Activated T-cell treated with anti-CD3 and anti-CD28 coated beads, Interleukin-2, amount 50 U/mL, for 72 hours (primary cell): ENCODE data around the gene PNMA6A. TPM values are rescaled to one million over a fixed set of nuclear protein-coding genes. Genes with fewer than 3 reads are reported as not detected.
"Not testable (repeated sequence)": the region's sequence is repeated elsewhere in the genome, so short reads cannot be mapped to it uniquely, and the experiment has no call there.

ENCODE experiments used
- ATAC-seq, 2 donors: fragments of 150-1000 bp; cut with Tn5 transposase; replicated peaks in 1 of 2; 2 replicates each; pipeline ENCODE4 v1.10.0; 2021; ENCODE audit warnings: moderate library complexity in 2 of 2, mild to moderate bottlenecking in 1 of 2
- DNase-seq, 2 donors: peaks; one replicate each; pipeline ENCODE4 v3.0.0; 2021 to 2022; ENCODE audit warnings: mixed read lengths in 1 of 2
- H3K27ac Mint-ChIP-seq: one replicate; pipeline ENCODE4 v1.8.0; 2022; ENCODE audit warnings: mild to moderate bottlenecking, moderate library complexity, mixed read lengths
- H3K27me3 Mint-ChIP-seq: one replicate; pipeline ENCODE4 v1.8.0; 2022; ENCODE audit warnings: low read depth, mixed read lengths
- H3K36me3 Mint-ChIP-seq, 2 donors: one replicate each; pipeline ENCODE4 v1.8.0; 2022; ENCODE audit warnings: mixed read lengths in 2 of 2, mild to moderate bottlenecking in 1 of 2; ENCODE audit not compliant: insufficient read depth in 2 of 2
- H3K4me1 Mint-ChIP-seq: one replicate; pipeline ENCODE4 v1.8.0; 2022; ENCODE audit warnings: low read depth, mixed read lengths
- H3K4me3 Mint-ChIP-seq, 2 donors: one replicate each; pipeline ENCODE4 v1.8.0; 2022; ENCODE audit warnings: mild to moderate bottlenecking in 2 of 2, mixed read lengths in 2 of 2, moderate library complexity in 2 of 2
- H3K9me3 Mint-ChIP-seq, 2 donors: one replicate each; pipeline ENCODE4 v1.8.0; 2022; ENCODE audit warnings: mixed read lengths in 2 of 2
- total RNA-seq, 2 donors: library from RNA; stranded (reverse); gene quantifications; one replicate each; pipeline ENCODE4 v1.2.3, GENCODE V29; 2022

Gene PNMA6A
- total RNA-seq: under 1 TPM; 0.49 to 0.60 TPM

- not testable (repeated sequence) for H3K4me1 Mint-ChIP-seq, H3K4me3 Mint-ChIP-seq, H3K36me3 Mint-ChIP-seq, H3K27ac Mint-ChIP-seq, H3K9me3 Mint-ChIP-seq, DNase-seq, H3K27me3 Mint-ChIP-seq
- ATAC-seq: peak; percentile 81 to 88
These were observed at the start of gene PNMA6A for GRCh38 chrX:153071909-153072583. TSS of gene PNMA6A (plus strand) at chrX:153072454. CDS start at chrX:153073063, 609 bp downstream.

GRCh38 chrX:153026501-153026900, 45.8 kb upstream of the PNMA6A start:
- not testable (repeated sequence) for H3K4me1 Mint-ChIP-seq, H3K4me3 Mint-ChIP-seq, H3K36me3 Mint-ChIP-seq, H3K9me3 Mint-ChIP-seq, H3K27ac Mint-ChIP-seq, H3K27me3 Mint-ChIP-seq, DNase-seq, ATAC-seq

- H3K9me3 Mint-ChIP-seq, H3K27ac Mint-ChIP-seq, ATAC-seq, DNase-seq, H3K4me3 Mint-ChIP-seq, H3K36me3 Mint-ChIP-seq, H3K4me1 Mint-ChIP-seq: not testable (repeated sequence)
- H3K27me3 Mint-ChIP-seq: peaks cover 11% of the 10 kb centered on the region
These were observed 43.8 kb upstream of the PNMA6A start for GRCh38 chrX:153028487-153028886.

GRCh38 chrX:153029162-153029561, 43.1 kb upstream of the PNMA6A start:
- Mint-ChIP-seq H3K4me3 (no peak overlapping the region), H3K9me3 (no peaks in the 10 kb centered on the region), H3K36me3 (no peaks in the 10 kb centered on the region), H3K27me3 (peaks cover 17% of the 10 kb centered on the region), H3K27ac (no peak overlapping the region), H3K4me1 (no peaks in the 10 kb centered on the region)
- DNase-seq (no peak), ATAC-seq (no peak)

GRCh38 chrX:153029875-153030274, 42.4 kb upstream of the PNMA6A start:
- no peak for ATAC-seq
- DNase-seq: no peak
- no peaks in the 10 kb centered on the region for H3K9me3 Mint-ChIP-seq
- no peak overlapping the region for H3K27ac Mint-ChIP-seq
- no peaks in the 10 kb centered on the region for H3K4me1 Mint-ChIP-seq
- no peak overlapping the region for H3K4me3 Mint-ChIP-seq
- H3K36me3 Mint-ChIP-seq: no peaks in the 10 kb centered on the region
- H3K27me3 Mint-ChIP-seq: peaks cover 20% of the 10 kb centered on the region

- Mint-ChIP-seq H3K27me3 (peaks cover 20% of the 10 kb centered on the region), H3K27ac (no peak overlapping the region), H3K36me3 (no peaks in the 10 kb centered on the region), H3K4me1 (no peaks in the 10 kb centered on the region), H3K9me3 (no peaks in the 10 kb centered on the region), H3K4me3 (no peak overlapping the region)
- DNase-seq (no peak), ATAC-seq (no peak)
These were observed 41.5 kb upstream of the PNMA6A start for GRCh38 chrX:153030801-153031200.

GRCh38 chrX:153032397-153033118, 39.7 kb upstream of the PNMA6A start:
- Mint-ChIP-seq H3K36me3 (no peaks in the 10 kb centered on the region), H3K4me1 (no peaks in the 10 kb centered on the region), H3K9me3 (no peaks in the 10 kb centered on the region), H3K4me3 (peak overlapping the region; percentile 79 to 83), H3K27me3 (peaks cover 20% of the 10 kb centered on the region), H3K27ac (no peak overlapping the region)
- ATAC-seq: peak; percentile 78 to 89
- peak; percentile 72 to 83 for DNase-seq

- H3K27ac Mint-ChIP-seq: no peak overlapping the region
- no peak for DNase-seq
- no peak for ATAC-seq
- peaks cover 4 to 9% of the 10 kb centered on the region in 2 donors for H3K36me3 Mint-ChIP-seq
- no peaks in the 10 kb centered on the region for H3K27me3 Mint-ChIP-seq
- no peaks in the 10 kb centered on the region for H3K4me1 Mint-ChIP-seq
- H3K9me3 Mint-ChIP-seq: peaks cover 2 to 3% of the 10 kb centered on the region in 2 donors
- no peak overlapping the region for H3K4me3 Mint-ChIP-seq
These were observed 23.2 kb upstream of the PNMA6A start for GRCh38 chrX:153049093-153049492.

GRCh38 chrX:153052534-153052933, 19.7 kb upstream of the PNMA6A start:
- Mint-ChIP-seq H3K9me3 (peaks cover 2 to 3% of the 10 kb centered on the region in 2 donors), H3K27me3 (no peaks in the 10 kb centered on the region)

GRCh38 chrX:153055871-153056749, 16.1 kb upstream of the PNMA6A start, which contains the start of gene PNMA3:
TSS of gene PNMA3 (plus strand) at chrX:153056470. CDS start at chrX:153057056, 586 bp downstream.
- ATAC-seq (peak; percentile 40 to 49), DNase-seq (no peak)
- no peaks in the 10 kb centered on the region for H3K4me1 Mint-ChIP-seq
- no peaks in the 10 kb centered on the region for H3K27me3 Mint-ChIP-seq
- no peak within 1 kb of the TSS for H3K27ac Mint-ChIP-seq
- H3K36me3 Mint-ChIP-seq: no peaks in the 10 kb centered on the region
- peak within 1 kb of the TSS; percentile 16 to 51 for H3K4me3 Mint-ChIP-seq
- H3K9me3 Mint-ChIP-seq: no peaks in the 10 kb centered on the region

More at GRCh38 chrX:153052534-153052933, 19.7 kb upstream of the PNMA6A start:
- ATAC-seq: no peak
- Mint-ChIP-seq H3K4me3 (no peak overlapping the region), H3K36me3 (peaks cover 4 to 9% of the 10 kb centered on the region in 2 donors), H3K4me1 (no peaks in the 10 kb centered on the region), H3K27ac (no peak overlapping the region)
- DNase-seq: no peak

- Mint-ChIP-seq H3K4me1 (no peaks in the 10 kb centered on the region), H3K27ac (no peak overlapping the region), H3K36me3 (no peaks in the 10 kb centered on the region), H3K4me3 (no peak overlapping the region), H3K27me3 (no peaks in the 10 kb centered on the region), H3K9me3 (no peaks in the 10 kb centered on the region)
- no peak for DNase-seq
- no peak for ATAC-seq
These were observed 15.0 kb upstream of the PNMA6A start for GRCh38 chrX:153057281-153057680.

GRCh38 chrX:153059191-153060094, 12.8 kb upstream of the PNMA6A start:
- H3K4me1 Mint-ChIP-seq: no peaks in the 10 kb centered on the region
- H3K4me3 Mint-ChIP-seq: no peak overlapping the region
- H3K36me3 Mint-ChIP-seq: no peaks in the 10 kb centered on the region
- no peaks in the 10 kb centered on the region for H3K9me3 Mint-ChIP-seq
- no peak overlapping the region for H3K27ac Mint-ChIP-seq
- peaks cover 7% of the 10 kb centered on the region for H3K27me3 Mint-ChIP-seq
- DNase-seq: no peak
- no peak for ATAC-seq
